GM23338 (cell line): ENCODE data around the gene CENPS. TPM values are rescaled to one million over a fixed set of nuclear protein-coding genes. Genes with fewer than 3 reads are reported as not detected.
A peak's percentile ranks its signal among the peaks of the same experiment; 100 is the strongest.

ENCODE experiments used
- ATAC-seq: fragments of 200-7000 bp; cut with Tn5 transposase; 3 replicates; pipeline ENCODE4 v1.9.1; 2020
- DNase-seq: peaks from one replicate; pipeline ENCODE4 v3.0.0-alpha.2; 2015; ENCODE audit warnings: low spot score
- H2AFZ ChIP-seq: fragments of 200-600 bp; sonication (generic); 2 replicates; pipeline ENCODE4 v1.8.0; 2016; ENCODE audit warnings: antibody characterized with exemption, mild to moderate bottlenecking, moderate library complexity
- H3F3A ChIP-seq: fragments of 200-600 bp; sonication (generic); replicated peaks from 2 replicates; pipeline ENCODE4 v1.8.0; 2017; ENCODE audit warnings: antibody characterized with exemption, mixed run types, low read depth
- H3K27ac ChIP-seq: fragments of 200-600 bp; sonication (generic); 2 replicates; pipeline ENCODE4 v1.6.1; 2016; ENCODE audit warnings: low read depth
- H3K27me3 ChIP-seq: fragments of 200-600 bp; sonication (generic); 2 replicates; pipeline ENCODE4 v1.8.0; 2016; ENCODE audit warnings: mild to moderate bottlenecking, mixed run types, moderate library complexity; ENCODE audit not compliant: insufficient read depth
- H3K36me3 ChIP-seq: fragments of 200-600 bp; sonication (generic); 2 replicates; pipeline ENCODE4 v1.8.0; 2016; ENCODE audit warnings: mild to moderate bottlenecking; ENCODE audit not compliant: insufficient read depth
- H3K4me1 ChIP-seq: fragments of 200-600 bp; sonication (generic); 2 replicates; pipeline ENCODE4 v1.8.0; 2016; ENCODE audit warnings: mild to moderate bottlenecking, moderate library complexity; ENCODE audit not compliant: insufficient read depth
- H3K4me2 ChIP-seq: fragments of 200-600 bp; sonication (generic); 2 replicates; pipeline ENCODE4 v1.7.1; 2017; ENCODE audit warnings: mixed run types
- H3K4me3 ChIP-seq: fragments of 200-600 bp; sonication (generic); 2 replicates; pipeline ENCODE4 v1.6.1; 2016; ENCODE audit warnings: mixed run types
- H3K79me2 ChIP-seq: fragments of 200-600 bp; sonication (generic); replicated peaks from 2 replicates; pipeline ENCODE4 v1.8.0; 2017; ENCODE audit warnings: mild to moderate bottlenecking; ENCODE audit not compliant: insufficient read depth
- H3K9me2 ChIP-seq: fragments of 200-600 bp; sonication (generic); 2 replicates; pipeline ENCODE4 v1.8.0; 2017; ENCODE audit not compliant: insufficient read depth
- H4K20me1 ChIP-seq: fragments of 200-600 bp; sonication (generic); replicated peaks from 2 replicates; pipeline ENCODE4 v1.8.0; 2017; ENCODE audit warnings: mild to moderate bottlenecking; ENCODE audit not compliant: insufficient read depth
- H3K27ac Mint-ChIP-seq: 2 replicates; pipeline ENCODE4 v1.8.0; 2020; ENCODE audit warnings: inconsistent platforms, mild to moderate bottlenecking, moderate library complexity, mixed read lengths
- H3K27me3 Mint-ChIP-seq: 3 replicates; pipeline ENCODE4 v1.8.0; 2022; ENCODE audit warnings: low read depth, mild to moderate bottlenecking, moderate library complexity, mixed read lengths, inconsistent platforms; ENCODE audit not compliant: insufficient read depth, poor library complexity
- H3K36me3 Mint-ChIP-seq: 3 replicates; pipeline ENCODE4 v1.8.0; 2021; ENCODE audit warnings: low read depth, mild to moderate bottlenecking, inconsistent platforms, moderate library complexity, mixed read lengths
- H3K4me1 Mint-ChIP-seq: 3 replicates; pipeline ENCODE4 v1.8.0; 2020; ENCODE audit warnings: mild to moderate bottlenecking, inconsistent platforms, mixed read lengths
- H3K4me3 Mint-ChIP-seq: 3 replicates; pipeline ENCODE4 v1.8.0; 2021; ENCODE audit warnings: moderate library complexity, mild to moderate bottlenecking, inconsistent platforms, mixed read lengths
- H3K9me3 Mint-ChIP-seq: 3 replicates; pipeline ENCODE4 v1.8.0; 2020; ENCODE audit warnings: moderate library complexity, mild to moderate bottlenecking, inconsistent platforms, mixed read lengths
- CREB1 ChIP-seq: fragments of 250-450 bp; sonication (Bioruptor Pico); IDR thresholded peaks from 2 replicates; pipeline ENCODE4 v1.5.0; 2020; ENCODE audit warnings: low read depth, mild to moderate bottlenecking, moderate library complexity
- CTCF ChIP-seq, 2 experiments: fragments of 200-600 bp in 1 of 2; sonication (generic) in 1 of 2; conservative IDR thresholded peaks; 2 replicates each; pipeline versions ENCODE4 v1.5.1 to v1.6.1; 2016 to 2017; ENCODE audit warnings: antibody characterized with exemption in 2 of 2, low read depth in 2 of 2, mild to moderate bottlenecking in 2 of 2, moderate library complexity in 1 of 2
- ETS1 ChIP-seq: IDR thresholded peaks from 2 replicates; pipeline ENCODE4 v1.6.1; 2016; ENCODE audit warnings: antibody characterized with exemption
- EZH2 ChIP-seq: fragments of 200-600 bp; sonication (generic); IDR thresholded peaks from one replicate; pipeline ENCODE4 v1.8.0; 2017; ENCODE audit warnings: antibody characterized with exemption, mild to moderate bottlenecking, low read depth; ENCODE audit not compliant: unreplicated experiment
- JUNB ChIP-seq: IDR thresholded peaks from one replicate; pipeline ENCODE4 v1.6.1; 2016; ENCODE audit warnings: antibody characterized with exemption; ENCODE audit not compliant: unreplicated experiment
- NANOG ChIP-seq: IDR thresholded peaks from 2 replicates; pipeline ENCODE4 v1.6.1; 2016; ENCODE audit warnings: antibody characterized with exemption, borderline replicate concordance
- REST ChIP-seq: IDR thresholded peaks from one replicate; pipeline ENCODE4 v1.6.1; 2018; ENCODE audit warnings: antibody characterized with exemption; ENCODE audit not compliant: unreplicated experiment
- STAT1 ChIP-seq: IDR thresholded peaks from one replicate; pipeline ENCODE4 v1.6.1; 2016; ENCODE audit warnings: antibody characterized with exemption; ENCODE audit not compliant: unreplicated experiment
- ZNF114 ChIP-seq: fragments of 250-450 bp; sonication (Bioruptor Pico); IDR thresholded peaks from 2 replicates; pipeline ENCODE4 v1.5.0; 2020; ENCODE audit warnings: mild to moderate bottlenecking, moderate library complexity
- polyA plus RNA-seq: library from polyadenylated mRNA; unstranded; fragments of >200 nt; fragmentation: Nextera tagmentation; extraction: Ambion mirVana; gene quantifications from 2 replicates; pipeline ENCODE4 v1.2.1, GENCODE V29; 2016
- total RNA-seq: library from RNA; depleted of rRNA; stranded (reverse); fragments of >200 nt; shearing (Covaris generic); gene quantifications from 2 replicates; pipeline ENCODE4 v1.2.3, GENCODE V29; 2014

CENPS gene
- total and polyA plus RNA-seq, 2 experiments from 2014 or later: 4.7 to 31.3 TPM

- TF ChIP-seq ETS1: no peak
- no peak for TF ChIP-seq NANOG
- no peak for TF ChIP-seq STAT1
- TF ChIP-seq REST: no peak
- TF ChIP-seq EZH2: no peak
- TF ChIP-seq CREB1: no peak
- TF ChIP-seq JUNB: no peak
- TF ChIP-seq CTCF (conservative IDR thresholded peaks at IDR 0.05; ENCODE audit: low read depth in 2 of 2): no peak
- TF ChIP-seq ZNF114 (CRISPR knock-in tag): no peak
Observed at GRCh38 chr1:10449751-10450150, 19.5 kb downstream of the CENPS start, which contains the start of gene CORT (continued).

DNA sequence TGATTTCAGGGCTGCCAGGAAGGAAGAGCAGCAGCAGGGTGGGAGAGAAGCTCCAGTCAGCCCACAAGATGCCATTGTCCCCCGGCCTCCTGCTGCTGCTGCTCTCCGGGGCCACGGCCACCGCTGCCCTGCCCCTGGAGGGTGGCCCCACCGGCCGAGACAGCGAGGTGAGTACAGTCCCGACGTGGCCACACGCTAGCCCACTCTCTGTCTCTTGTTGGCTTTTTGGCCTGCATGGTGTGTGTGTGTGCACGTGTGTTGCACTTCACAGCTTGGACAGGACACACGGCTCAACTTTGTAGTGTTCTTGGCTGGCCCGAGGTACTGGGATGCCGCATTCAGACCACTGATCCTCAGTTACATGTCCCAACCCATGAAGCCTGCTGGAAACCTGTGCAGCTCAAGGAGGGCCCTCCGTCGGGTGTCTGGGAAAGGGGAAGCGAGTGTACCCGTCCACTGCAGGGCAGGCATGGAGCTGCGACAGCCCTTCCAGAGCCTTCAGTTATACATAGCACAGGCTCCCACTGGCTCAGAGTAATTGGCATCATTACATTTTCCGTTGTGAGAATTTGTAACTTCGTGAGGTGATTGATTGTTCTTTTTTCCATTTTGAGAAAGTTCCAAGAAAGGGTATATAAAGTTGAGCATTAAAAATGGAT is 20.1 kb downstream of the CENPS start:
- Histone ChIP-seq H4K20me1 (no peaks in the 10 kb centered on the region), H3K79me2 (no peaks in the 10 kb centered on the region), H3K36me3 (no peaks in the 10 kb centered on the region), H3K27me3 (no peaks in the 10 kb centered on the region), H3F3A (0 out of 2 replicates have a peak, but pooled peaks cover 7% of the 10 kb centered on the region), H3K4me3 (no peak overlapping the region), H3K9me2 (no peaks in the 10 kb centered on the region), H2AFZ (no peak overlapping the region), H3K27ac (0 out of 2 replicates have a peak overlapping the region, but pooled peaks have one; percentile 4), H3K4me1 (peaks cover 19% of the 10 kb centered on the region), H3K4me2 (no peak overlapping the region; the same call in 1 of the 2 replicates)
- H3K4me1 Mint-ChIP-seq: peaks cover 24% of the 10 kb centered on the region
- peak; percentile 31 for ATAC-seq
- no peak overlapping the region; the same call in 2 of the 3 replicates for H3K4me3 Mint-ChIP-seq
- TF ChIP-seq JUNB: no peak
- peaks cover 10% of the 10 kb centered on the region; the same call in 2 of the 3 replicates for H3K36me3 Mint-ChIP-seq
- peaks cover 2% of the 10 kb centered on the region; the same call in 1 of the 3 replicates for H3K9me3 Mint-ChIP-seq
- H3K27ac Mint-ChIP-seq: no peak overlapping the region; the same call in 1 of the 2 replicates
- no peak for DNase-seq
- no peaks in the 10 kb centered on the region for H3K27me3 Mint-ChIP-seq
